HEK293 (cell line): ENCODE measurements around the gene PTPRA.

ENCODE experiments used
- KLF1 ChIP-seq: fragments of 450-650 bp; formaldehyde crosslinking; IDR thresholded peaks from 2 replicates; pipeline ENCODE4 v1.5.1; 2016; ENCODE audit warnings: missing biosample characterization, missing genetic modification characterization
- KLF17 ChIP-seq: fragments of 450-650 bp; formaldehyde crosslinking; IDR thresholded peaks from 2 replicates; pipeline ENCODE4 v1.5.1; 2016; ENCODE audit warnings: missing biosample characterization, missing genetic modification characterization
- PATZ1 ChIP-seq: fragments of 450-650 bp; formaldehyde crosslinking; IDR thresholded peaks from 2 replicates; pipeline ENCODE4 v1.5.1; 2016; ENCODE audit warnings: missing biosample characterization, missing genetic modification characterization
- PRDM2 ChIP-seq: fragments of 450-650 bp; formaldehyde crosslinking; IDR thresholded peaks from 2 replicates; pipeline ENCODE4 v1.5.1; 2016; ENCODE audit warnings: missing biosample characterization, missing genetic modification characterization, borderline replicate concordance
- PRDM6 ChIP-seq: fragments of 450-650 bp; formaldehyde crosslinking; IDR thresholded peaks from 2 replicates; pipeline ENCODE4 v1.5.1; 2017; ENCODE audit warnings: missing biosample characterization, missing genetic modification characterization
- SCRT2 ChIP-seq: fragments of 450-650 bp; formaldehyde crosslinking; IDR thresholded peaks from 2 replicates; pipeline ENCODE4 v1.5.1; 2016; ENCODE audit warnings: missing biosample characterization, missing genetic modification characterization
- TRIM28 ChIP-seq: IDR thresholded peaks from 2 replicates; pipeline ENCODE4 v1.6.1; 2011; ENCODE audit warnings: low read length, control low read depth, borderline replicate concordance
- ZEB2 ChIP-seq: fragments of 450-650 bp; formaldehyde crosslinking; IDR thresholded peaks from 2 replicates; pipeline ENCODE4 v1.5.1; 2016; ENCODE audit warnings: missing biosample characterization, missing genetic modification characterization
- ZNF223 ChIP-seq: fragments of 450-650 bp; formaldehyde crosslinking; IDR thresholded peaks from 2 replicates; pipeline ENCODE4 v1.5.1; 2016; ENCODE audit warnings: missing biosample characterization, missing genetic modification characterization
- ZNF280C ChIP-seq: fragments of 450-650 bp; formaldehyde crosslinking; IDR thresholded peaks from 2 replicates; pipeline ENCODE4 v1.5.1; 2016; ENCODE audit warnings: missing biosample characterization, missing genetic modification characterization
- ZNF37A ChIP-seq: fragments of 450-650 bp; IDR thresholded peaks from 2 replicates; pipeline ENCODE4 v1.5.1; 2018; ENCODE audit warnings: missing biosample characterization, missing genetic modification characterization
- ZNF391 ChIP-seq: fragments of 450-650 bp; formaldehyde crosslinking; IDR thresholded peaks from 2 replicates; pipeline ENCODE4 v1.5.1; 2016; ENCODE audit warnings: low read depth, missing biosample characterization, missing genetic modification characterization, borderline replicate concordance
- ZNF394 ChIP-seq: fragments of 450-650 bp; formaldehyde crosslinking; IDR thresholded peaks from 2 replicates; pipeline ENCODE4 v1.5.1; 2016; ENCODE audit warnings: missing biosample characterization, missing genetic modification characterization, mild to moderate bottlenecking, moderate library complexity, borderline replicate concordance
- ZNF398 ChIP-seq: fragments of 450-650 bp; formaldehyde crosslinking; IDR thresholded peaks from 2 replicates; pipeline ENCODE4 v1.5.1; 2017; ENCODE audit warnings: missing biosample characterization, missing genetic modification characterization
- ZNF473 ChIP-seq: fragments of 450-650 bp; formaldehyde crosslinking; IDR thresholded peaks from 2 replicates; pipeline ENCODE4 v1.5.1; 2017; ENCODE audit warnings: missing biosample characterization, missing genetic modification characterization
- ZNF560 ChIP-seq: fragments of 450-650 bp; formaldehyde crosslinking; IDR thresholded peaks from 2 replicates; pipeline ENCODE4 v1.5.1; 2017; ENCODE audit warnings: missing biosample characterization, missing genetic modification characterization, borderline replicate concordance
- ZNF610 ChIP-seq: fragments of 450-650 bp; formaldehyde crosslinking; IDR thresholded peaks from 2 replicates; pipeline ENCODE4 v1.5.1; 2016; ENCODE audit warnings: missing biosample characterization, missing genetic modification characterization, borderline replicate concordance
- ZNF777 ChIP-seq: fragments of 450-650 bp; formaldehyde crosslinking; IDR thresholded peaks from 2 replicates; pipeline ENCODE4 v1.5.1; 2017; ENCODE audit warnings: missing biosample characterization, missing genetic modification characterization, borderline replicate concordance
- ZSCAN5A ChIP-seq: fragments of 450-650 bp; formaldehyde crosslinking; IDR thresholded peaks from 2 replicates; pipeline ENCODE4 v1.5.1; 2016; ENCODE audit warnings: missing biosample characterization, missing genetic modification characterization

Gene PTPRA

GRCh38 chr20:3045816-3046676 is 172.8 kb downstream of the PTPRA start, which contains the start of gene MRPS26 (continued):
- TF ChIP-seq TRIM28 (no peak), ZNF473 (no peak), ZNF610 (tag by site-specific recombination) (no peak), ZEB2 (peak; percentile 90), ZSCAN5A (tag by site-specific recombination) (peak; percentile 51; the same call in 1 of the 2 replicates), ZNF398 (tag by site-specific recombination) (peak; percentile 77; the same call in 1 of the 2 replicates), KLF17 (no peak; the same call in 1 of the 2 replicates), ZNF391 (tag by site-specific recombination) (no peak; the same call in 1 of the 2 replicates), ZNF394 (peak; percentile 12; the same call in 1 of the 2 replicates), PRDM2 (tag by site-specific recombination) (no peak), PRDM6 (no peak), ZNF777 (tag by site-specific recombination) (0 out of 2 replicates have a peak, but pooled peaks have one; percentile 26), KLF1 (tag by site-specific recombination) (peak; percentile 14), ZNF280C (tag by site-specific recombination) (no peak), ZNF560 (tag by site-specific recombination) (no peak), SCRT2 (peak; percentile 76), ZNF37A (tag by site-specific recombination) (no peak), ZNF223 (no peak), PATZ1 (peak; percentile 85; the same call in 1 of the 2 replicates)
